H1 (cell line): Measurements from ENCODE around the gene ERGIC3. TPM values are rescaled to one million over a fixed set of nuclear protein-coding genes. Genes with fewer than 3 reads are reported as not detected.

Source experiments
- SIN3A ChIP-seq, 2 experiments: IDR thresholded peaks in 1 of 2; conservative IDR thresholded peaks in 1 of 2; 2 replicates each; pipeline ENCODE4 v1.6.1; 2011 to 2012; ENCODE audit warnings: low read length in 2 of 2, improper control_type of control experiment in 1 of 2, low read depth in 1 of 2, mild to moderate bottlenecking in 1 of 2
- polyA plus RNA-seq, 7 experiments: library from polyadenylated mRNA; depleted of rRNA in 3 of 7; stranded (reverse) in 5 of 7; unstranded in 2 of 7; fragments of >200 nt in 5 of 7; fragments of 200-250 nt in 2 of 7; gene quantifications; 1 replicate in 5 of 7; 2 replicates in 1 of 7; 4 replicates in 1 of 7; pipeline versions ENCODE4 v1.2.1 to v1.2.3, GENCODE V29; 2011 to 2013; ENCODE audit warnings: missing spikeins in 2 of 7, mixed read lengths in 2 of 7
- total RNA-seq: library from RNA; stranded (reverse); fragmentation: NEBNext Ultra II Directional; extraction: Animal tissue kit (Norgen Biotek cat#: 25700); gene quantifications from 2 replicates; pipeline ENCODE4 v1.2.1, GENCODE V29; 2021

The ERGIC3 gene
- total and polyA plus RNA-seq, 2 of the 8 experiments (the other 6 are each of a cell fraction or from before 2014, with no cell fraction given): 178 to 341 TPM

DNA sequence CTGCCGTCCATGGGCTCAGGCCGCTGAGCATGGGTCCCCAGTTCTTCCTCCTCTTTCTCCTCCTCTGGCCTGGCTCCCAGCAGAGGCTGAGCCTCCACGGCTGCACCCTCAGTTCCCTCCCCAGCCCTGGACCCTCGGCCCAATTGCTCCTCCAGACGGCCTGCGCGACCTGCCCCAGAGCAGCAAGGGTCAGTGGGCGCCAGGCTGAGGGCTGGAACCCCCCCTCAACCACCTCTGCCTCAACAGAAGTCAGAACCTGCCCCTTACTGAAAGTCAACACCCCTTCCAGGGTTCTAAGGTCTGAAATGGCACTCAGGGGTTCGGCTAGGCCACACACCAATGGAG, 57.9 kb downstream of the ERGIC3 start (continued):
- TF ChIP-seq SIN3A (conservative IDR thresholded peaks at IDR 0.05 in 1 of 2, IDR thresholded peaks at IDR 0.05 in 1 of 2; ENCODE audit: low read depth in 1 of 2, low read length in 2 of 2): no peak
